NCI-H774 (cell line): Measurements from ENCODE around the gene ANKRD34A.
"Not testable (repeated sequence)": the region's sequence is repeated elsewhere in the genome, so short reads cannot be mapped to it uniquely, and the experiment has no call there.

Experiments
- DNase-seq: peaks from one replicate; lab custom pipeline; 2025; lab: John Stamatoyannopoulos, UW

Gene ANKRD34A

GRCh38 chr1:145944532-145944931, 19.8 kb downstream of the ANKRD34A start:
- no peak for DNase-seq

- DNase-seq = no peak
These were observed 21.5 kb downstream of the ANKRD34A start for GRCh38 chr1:145942871-145943270.

- no peak for DNase-seq
These were observed 22.0 kb downstream of the ANKRD34A start for GRCh38 chr1:145942405-145942804.

GRCh38 chr1:145937436-145937835, 26.9 kb downstream of the ANKRD34A start:
- DNase-seq = no peak

- DNase-seq = no peak
These were observed 28.1 kb downstream of the ANKRD34A start for GRCh38 chr1:145936247-145936646.

GRCh38 chr1:145935708-145936107, 28.7 kb downstream of the ANKRD34A start:
- no peak for DNase-seq

GRCh38 chr1:145932522-145933009, 31.8 kb downstream of the ANKRD34A start:
- DNase-seq = not testable (repeated sequence)

GRCh38 chr1:145927916-145928643, 36.3 kb downstream of the ANKRD34A start:
- DNase-seq = peak; percentile 5

- peak; percentile 98 for DNase-seq
These were observed 37.1 kb downstream of the ANKRD34A start, which contains the start of gene RBM8A for GRCh38 chr1:145927063-145927886. Gene RBM8A (minus strand): TSS chr1:145927484. CDS start chr1:145927426, 58 bp downstream.

GRCh38 chr1:145926686-145927062, 37.7 kb downstream of the ANKRD34A start:
- no peak for DNase-seq

GRCh38 chr1:145922266-145922665, 42.1 kb downstream of the ANKRD34A start:
- DNase-seq = no peak

- not testable (repeated sequence) for DNase-seq
These were observed 44.1 kb downstream of the ANKRD34A start for GRCh38 chr1:145920297-145920696.

GRCh38 chr1:145918992-145919939, 45.1 kb downstream of the ANKRD34A start:
- peak; percentile 24 for DNase-seq

GRCh38 chr1:145918144-145918991, 46.0 kb downstream of the ANKRD34A start, which contains the start of gene PEX11B:
Gene PEX11B (minus strand): TSS chr1:145918717. CDS start chr1:145918688, 29 bp downstream.
- DNase-seq = peak; percentile 85

GRCh38 chr1:145917595-145917994, 46.8 kb downstream of the ANKRD34A start:
- DNase-seq = no peak

- no peak for DNase-seq
These were observed 47.6 kb downstream of the ANKRD34A start for GRCh38 chr1:145916745-145917144.

- DNase-seq = no peak
These were observed 52.2 kb downstream of the ANKRD34A start for GRCh38 chr1:145912128-145912641.
